ENCODE measurements around the gene BCL2L11.

BCL2L11 gene

GRCh38 chr2:111143107-111143842 lies 22.6 kb downstream of the BCL2L11 start:
- no peak for DNase-seq (ENCODE audit: low read depth, low spot score)

- DNase-seq (ENCODE audit: low read depth, low spot score): no peak
These were observed 23.1 kb downstream of the BCL2L11 start for GRCh38 chr2:111143843-111144198.

- no peak for DNase-seq (ENCODE audit: low read depth, low spot score)
These were observed 24.5 kb downstream of the BCL2L11 start for GRCh38 chr2:111145103-111145760.

GRCh38 chr2:111145951-111146350 lies 25.2 kb downstream of the BCL2L11 start:
- no peak for DNase-seq (ENCODE audit: low read depth, low spot score)

DNA sequence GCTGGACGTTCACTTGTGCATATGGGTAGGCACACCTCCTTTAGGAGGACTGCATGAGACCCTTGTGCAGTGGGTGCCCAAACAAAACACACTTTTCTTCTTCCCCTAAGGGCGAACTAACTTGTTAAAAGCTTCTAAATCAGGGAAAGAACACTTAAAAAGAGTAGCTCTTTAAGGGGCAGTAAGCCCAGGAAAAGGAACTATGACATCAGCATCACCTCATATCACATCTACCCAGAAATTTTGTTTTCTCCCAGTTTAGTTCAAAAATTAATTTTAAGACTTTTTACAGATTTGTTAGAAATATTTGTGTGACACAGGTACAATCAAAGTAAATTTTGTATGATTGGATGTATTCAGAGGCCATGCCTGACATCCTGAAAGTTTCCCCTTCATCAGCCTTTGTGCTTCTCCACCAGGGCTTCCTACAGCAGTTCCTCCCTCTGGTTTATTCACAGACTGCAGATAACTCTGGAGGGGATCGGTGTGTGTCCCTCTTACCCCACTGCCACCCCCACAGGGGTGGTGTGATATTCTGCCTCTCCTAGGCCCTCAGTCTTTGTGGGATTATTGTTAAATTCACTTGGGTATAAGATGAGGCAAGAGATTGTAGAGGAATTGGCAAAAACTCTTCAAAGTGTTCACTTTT lies 27.6 kb downstream of the BCL2L11 start:
- no peak for DNase-seq (ENCODE audit: low read depth, low spot score)

DNA sequence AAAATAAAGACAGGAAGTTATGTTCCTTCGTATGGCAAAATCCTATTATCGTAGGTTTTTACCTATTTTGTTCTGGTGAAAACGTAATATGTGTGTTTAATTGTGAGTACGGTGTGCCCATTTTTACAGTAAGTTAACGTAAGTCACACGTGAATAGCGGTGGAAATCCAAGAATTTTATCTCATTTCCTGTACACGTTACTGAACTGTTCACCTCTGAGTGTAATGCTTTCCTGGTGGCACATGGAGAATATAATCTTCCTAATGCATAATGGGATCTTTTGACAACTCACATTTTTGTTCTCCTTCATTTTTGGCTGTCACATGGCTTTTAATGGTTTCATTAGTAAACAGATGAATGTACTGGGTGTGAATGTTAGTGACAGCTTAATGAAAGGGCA lies 28.2 kb downstream of the BCL2L11 start:
- DNase-seq (ENCODE audit: low read depth, low spot score): no peak

- DNase-seq (ENCODE audit: low read depth, low spot score): no peak
These were observed 29.3 kb downstream of the BCL2L11 start for GRCh38 chr2:111149882-111150455.

GRCh38 chr2:111154758-111155157 lies 34.0 kb downstream of the BCL2L11 start:
- DNase-seq (ENCODE audit: low read depth, low spot score): no peak

GRCh38 chr2:111155610-111156009 lies 34.9 kb downstream of the BCL2L11 start:
- no peak for DNase-seq (ENCODE audit: low read depth, low spot score)

GRCh38 chr2:111156529-111156928 lies 35.8 kb downstream of the BCL2L11 start:
- no peak for DNase-seq (ENCODE audit: low read depth, low spot score)

GRCh38 chr2:111157071-111157661 lies 36.5 kb downstream of the BCL2L11 start:
- DNase-seq (ENCODE audit: low read depth, low spot score): no peak

DNA sequence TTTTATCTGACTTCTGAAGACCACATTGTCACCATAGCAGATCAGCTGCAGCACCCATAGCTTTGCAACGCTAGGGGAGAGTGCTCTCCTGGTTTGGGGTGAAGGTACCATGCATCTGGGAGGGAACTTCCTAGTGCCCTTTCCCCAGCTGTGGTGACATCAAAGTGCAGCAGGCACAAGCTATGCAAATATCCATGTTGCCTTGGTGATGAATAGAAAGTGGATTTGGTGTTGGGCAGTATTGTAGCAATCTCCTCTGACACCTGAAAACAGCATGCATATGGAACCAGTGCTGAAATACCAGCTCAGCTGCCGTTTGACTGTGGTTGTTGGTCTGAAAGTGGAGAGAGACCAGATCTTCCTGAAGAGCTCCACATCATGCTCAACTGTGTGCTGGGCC lies 37.1 kb downstream of the BCL2L11 start:
- DNase-seq (ENCODE audit: low read depth, low spot score): no peak

DNA sequence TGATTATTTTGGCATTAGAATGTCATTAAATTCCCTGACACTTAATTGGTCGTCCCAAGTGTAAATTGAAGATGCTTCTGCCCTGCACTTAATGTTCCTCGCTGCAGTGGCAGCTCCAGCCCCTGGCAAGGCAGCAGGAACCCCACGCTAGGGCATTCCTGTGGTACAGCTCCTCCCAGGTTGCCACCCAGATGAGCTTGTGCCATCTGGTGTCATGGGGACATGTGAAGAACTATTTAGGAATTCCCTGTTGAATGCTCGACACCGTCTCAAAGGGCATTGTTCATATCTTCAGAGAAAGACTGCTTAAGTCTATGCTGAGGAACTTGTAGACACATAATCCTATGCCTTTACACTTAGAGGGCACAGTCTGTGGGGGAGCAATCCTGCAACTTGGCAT lies 38.9 kb downstream of the BCL2L11 start:
- no peak for DNase-seq (ENCODE audit: low read depth, low spot score)

DNA sequence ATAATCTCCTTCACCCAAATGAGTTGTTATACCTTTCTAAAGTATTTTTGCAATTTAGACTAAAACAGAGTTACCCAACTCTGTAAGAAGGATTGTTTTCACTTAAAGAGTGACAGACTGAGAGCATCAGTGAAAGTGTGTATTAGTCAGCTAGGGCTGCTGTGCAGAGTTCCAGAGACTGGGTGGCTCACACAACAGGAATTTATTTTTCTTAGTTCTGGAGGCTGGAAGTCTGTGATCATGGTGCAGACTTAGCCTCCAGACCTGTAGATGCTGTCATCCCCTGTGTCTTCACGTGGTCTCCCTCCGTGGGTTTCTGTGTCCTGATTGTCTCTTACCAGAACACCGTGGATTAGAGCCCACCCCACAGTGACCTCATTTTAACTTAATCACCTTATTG lies 40.0 kb downstream of the BCL2L11 start:
- peak; percentile 32 for DNase-seq (ENCODE audit: low read depth, low spot score)

DNA sequence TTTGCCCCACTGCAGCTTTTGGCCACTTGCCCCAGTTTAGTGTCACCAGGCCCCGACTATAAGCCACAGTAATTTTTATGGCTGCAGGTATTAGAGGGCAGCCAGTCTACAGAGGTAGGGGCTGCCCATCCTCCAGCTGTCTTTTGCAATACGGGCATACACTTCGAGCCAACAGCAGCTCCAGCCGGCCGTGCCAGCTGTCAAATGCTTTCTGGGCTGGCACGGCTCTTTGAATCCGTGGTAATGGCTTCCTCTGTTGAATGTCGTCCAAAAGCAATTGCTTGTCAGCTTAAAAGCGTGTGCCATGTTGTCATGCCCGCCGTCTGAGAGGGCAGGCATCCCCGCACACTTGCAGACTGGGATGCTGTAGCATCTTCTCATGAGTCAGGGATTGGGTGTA lies 41.3 kb downstream of the BCL2L11 start:
- no peak for DNase-seq (ENCODE audit: low read depth, low spot score)

GRCh38 chr2:111162718-111163331 lies 42.1 kb downstream of the BCL2L11 start:
- no peak for DNase-seq (ENCODE audit: low read depth, low spot score)

DNA sequence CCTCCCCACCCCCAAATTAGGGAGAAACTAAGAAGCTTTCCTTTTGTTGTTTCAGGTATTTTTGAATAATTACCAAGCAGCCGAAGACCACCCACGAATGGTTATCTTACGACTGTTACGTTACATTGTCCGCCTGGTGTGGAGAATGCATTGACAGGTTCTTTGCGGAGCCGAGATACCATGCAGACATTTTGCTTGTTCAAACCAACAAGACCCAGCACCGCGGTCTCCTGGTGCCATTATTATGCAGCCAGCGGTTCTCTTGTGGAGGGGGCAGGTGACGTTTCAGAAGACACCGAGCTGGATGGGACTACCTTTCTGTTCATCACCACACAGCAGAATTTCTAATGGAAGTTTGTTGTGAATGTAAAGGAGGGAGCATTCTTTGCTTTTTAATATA lies 43.4 kb downstream of the BCL2L11 start:
- peak; percentile 23 for DNase-seq (ENCODE audit: low read depth, low spot score)

DNA sequence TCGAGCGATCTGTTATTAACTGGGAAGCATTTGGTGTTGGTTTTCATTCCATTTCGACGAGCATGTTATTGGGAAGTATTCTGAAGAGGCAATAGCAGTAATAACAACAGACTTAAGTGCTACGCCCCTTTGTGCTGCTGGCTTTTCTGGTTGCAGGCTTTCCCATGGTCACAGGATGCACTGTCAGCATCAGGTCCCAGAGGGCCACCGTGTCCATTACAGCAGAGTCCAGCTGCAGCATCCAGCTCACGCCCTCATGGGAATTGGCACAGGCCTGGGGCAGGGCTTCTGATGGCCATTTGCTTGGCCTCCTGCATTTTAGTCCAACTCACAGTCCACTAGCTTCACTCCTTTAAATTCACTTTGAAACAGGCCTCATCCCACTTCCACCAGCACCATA lies 44.4 kb downstream of the BCL2L11 start:
- no peak for DNase-seq (ENCODE audit: low read depth, low spot score)

- no peak for DNase-seq (ENCODE audit: low read depth, low spot score)
These were observed 45.4 kb downstream of the BCL2L11 start for GRCh38 chr2:111166115-111166514.

DNA sequence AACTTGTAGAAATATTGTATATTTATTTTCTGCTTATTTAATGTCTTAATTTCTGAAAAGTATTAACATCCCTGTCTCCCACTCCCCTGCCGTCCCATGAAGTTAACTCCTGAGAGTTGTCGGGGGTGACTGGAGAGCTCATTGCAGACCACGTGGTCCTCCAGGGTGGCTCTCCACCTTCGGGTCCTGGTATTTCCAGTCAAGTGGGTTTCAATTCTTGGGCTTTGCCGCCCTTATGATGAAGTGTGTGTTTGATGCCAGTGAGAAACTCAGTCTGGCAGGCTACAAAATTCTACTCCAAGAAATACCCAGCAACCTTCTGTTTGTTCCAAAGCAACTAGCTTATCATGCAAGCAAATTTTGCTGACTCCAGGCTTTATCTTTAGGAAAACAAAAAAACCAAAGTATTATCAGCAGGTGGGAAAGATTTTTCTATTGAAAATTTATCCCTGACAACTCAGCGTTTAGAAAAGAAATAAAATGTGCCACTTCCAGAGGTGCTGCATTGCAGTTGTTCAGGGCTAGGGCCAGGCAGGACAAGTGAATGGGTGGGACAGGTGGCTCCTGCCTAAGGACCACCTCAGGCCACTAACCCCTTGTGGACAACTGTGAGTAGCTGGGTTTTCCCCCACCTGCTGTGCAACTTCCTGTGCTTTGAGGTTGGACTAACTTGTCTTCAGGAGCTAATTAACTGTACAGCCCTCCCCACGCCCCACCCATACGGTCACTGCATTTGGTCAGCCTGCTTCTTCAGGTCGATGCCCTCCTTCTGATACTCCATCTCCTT lies 46.6 kb downstream of the BCL2L11 start:
- peak; percentile 22 for DNase-seq (ENCODE audit: low read depth, low spot score)

- DNase-seq (ENCODE audit: low read depth, low spot score): no peak
These were observed 47.1 kb downstream of the BCL2L11 start for GRCh38 chr2:111167863-111168162.

Data from ELF-1 (cell line).